HT1080 (cell line): Measurements from ENCODE around the gene KCNIP4. TPM values are rescaled to one million over a fixed set of nuclear protein-coding genes. Genes with fewer than 3 reads are reported as not detected.

Experiments used
- DNase-seq: peaks from one replicate; pipeline ENCODE4 v3.0.0-alpha.2; 2015; ENCODE audit warnings: low read depth
- total RNA-seq: library from RNA; depleted of rRNA; stranded (reverse); fragments of >200 nt; shearing (Covaris generic); gene quantifications from 2 replicates; pipeline ENCODE4 v1.2.3, GENCODE V29; 2014

KCNIP4 gene
- total RNA-seq, 1 experiment from 2014 or later, result not detected

DNA sequence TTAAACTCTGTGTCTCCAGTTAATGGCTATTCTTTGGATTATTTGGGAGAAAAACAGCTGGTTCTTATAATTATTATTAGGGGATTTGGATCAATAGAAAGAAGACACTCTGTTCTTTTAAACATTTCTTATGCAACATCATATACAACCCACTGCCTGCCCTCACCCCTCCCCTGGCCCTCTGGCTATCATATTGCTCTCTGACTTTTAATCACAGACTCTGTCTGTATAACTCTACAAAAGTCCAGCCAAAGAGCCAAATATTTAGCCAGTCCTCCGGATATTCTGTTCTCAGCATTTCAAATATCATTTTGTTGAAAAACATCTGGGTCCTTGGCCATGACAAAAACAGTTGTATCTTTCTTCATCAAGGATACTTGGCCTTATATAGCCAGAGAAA lies 1267.3 kb downstream of the KCNIP4 start:
- DNase-seq, result no peak

GRCh38 chr4:20680736-20681135 lies 1267.8 kb downstream of the KCNIP4 start:
- DNase-seq, result no peak

- DNase-seq, result no peak
Observed at GRCh38 chr4:20679951-20680350, 1268.6 kb downstream of the KCNIP4 start.
